ENCODE results near the gene EHMT1.

- TF ChIP-seq, protein P1, sequence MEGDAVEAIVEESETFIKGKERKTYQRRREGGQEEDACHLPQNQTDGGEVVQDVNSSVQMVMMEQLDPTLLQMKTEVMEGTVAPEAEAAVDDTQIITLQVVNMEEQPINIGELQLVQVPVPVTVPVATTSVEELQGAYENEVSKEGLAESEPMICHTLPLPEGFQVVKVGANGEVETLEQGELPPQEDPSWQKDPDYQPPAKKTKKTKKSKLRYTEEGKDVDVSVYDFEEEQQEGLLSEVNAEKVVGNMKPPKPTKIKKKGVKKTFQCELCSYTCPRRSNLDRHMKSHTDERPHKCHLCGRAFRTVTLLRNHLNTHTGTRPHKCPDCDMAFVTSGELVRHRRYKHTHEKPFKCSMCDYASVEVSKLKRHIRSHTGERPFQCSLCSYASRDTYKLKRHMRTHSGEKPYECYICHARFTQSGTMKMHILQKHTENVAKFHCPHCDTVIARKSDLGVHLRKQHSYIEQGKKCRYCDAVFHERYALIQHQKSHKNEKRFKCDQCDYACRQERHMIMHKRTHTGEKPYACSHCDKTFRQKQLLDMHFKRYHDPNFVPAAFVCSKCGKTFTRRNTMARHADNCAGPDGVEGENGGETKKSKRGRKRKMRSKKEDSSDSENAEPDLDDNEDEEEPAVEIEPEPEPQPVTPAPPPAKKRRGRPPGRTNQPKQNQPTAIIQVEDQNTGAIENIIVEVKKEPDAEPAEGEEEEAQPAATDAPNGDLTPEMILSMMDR (IDR thresholded peaks at IDR 0.05; ENCODE audit: insufficient read depth, low read depth, low read length) = no peak
- TF ChIP-seq EZH2 (IDR thresholded peaks at IDR 0.05; ENCODE audit: insufficient read depth, low read length) = no peak
These were observed 170.6 kb downstream of the EHMT1 start for GRCh38 chr9:137789295-137789895.

All from astrocyte (in vitro differentiated cells and primary cell).